Pancreas (tissue), 10 donors: Measurements from ENCODE around the gene DEPDC7. TPM values are rescaled to one million over a fixed set of nuclear protein-coding genes. Genes with fewer than 3 reads are reported as not detected.
"Not testable (repeated sequence)": the region's sequence is repeated elsewhere in the genome, so short reads cannot be mapped to it uniquely, and the experiment has no call there.

Experiments used
- ATAC-seq, 4 donors: fragments of 200-7000 bp; cut with Tn5 transposase; one replicate each; pipeline versions ENCODE4 v1.8.0 to v1.9.1; 2020; ENCODE audit warnings: mild to moderate bottlenecking in 4 of 4, moderate library complexity in 4 of 4
- DNase-seq, 6 donors: peaks; one replicate each; pipeline ENCODE4 v3.0.0-alpha.2; 2020
- FAIRE-seq: peaks from 2 replicates; lab custom pipeline; 2012; peaks lifted over from hg19 to GRCh38; lab: Jason Lieb, UNC
- H3K27ac ChIP-seq, 4 donors: fragments of 200-600 bp; sonication (generic); 1 replicate in 3 of 4; 2 replicates in 1 of 4; pipeline versions ENCODE4 v1.5.0 to v1.8.0; 2020
- H3K27me3 ChIP-seq, 4 donors: fragments of 200-600 bp; one replicate each; pipeline ENCODE4 v1.8.0; 2021
- H3K36me3 ChIP-seq, 3 donors: fragments of 200-600 bp; sonication (generic) in 1 of 3; one replicate each; pipeline versions ENCODE4 v1.5.0 to v1.8.0; 2020 to 2021
- H3K4me1 ChIP-seq, 3 donors: fragments of 200-600 bp; one replicate each; pipeline ENCODE4 v1.8.0; 2021
- H3K4me3 ChIP-seq, 4 donors: fragments of 200-600 bp; sonication (generic) in 2 of 4; one replicate each; pipeline versions ENCODE4 v1.5.0 to v1.8.0; 2020 to 2021
- H3K9me3 ChIP-seq, 4 donors: fragments of 200-600 bp; one replicate each; pipeline ENCODE4 v1.8.0; 2021
- WGBS, 2 donors: extraction: QIAGEN DNeasy Blood & Tissue Kit; methylation state at CpG; one replicate each; pipeline ENCODE4 v1.1.7; 2013; 5-methylcytosine and 5-hydroxymethylcytosine counted together
- intact Hi-C, 3 donors: fragments of 100-400 bp; cut with DNase I; formaldehyde crosslinking; loops; one replicate each; pipeline versions ENCODE4 v1.11.1 to v1.14.2; 2022
- polyA plus RNA-seq, 2 donors: library from polyadenylated mRNA; stranded (reverse); fragments of 200-250 nt; gene quantifications; one replicate each; pipeline ENCODE4 v1.2.3, GENCODE V29; 2013
- total RNA-seq, 6 donors: library from RNA; stranded (reverse); fragmentation: NEBNext Ultra II Directional in 4 of 6; extraction: Animal tissue kit (Norgen Biotek cat#: 25700) in 4 of 6; gene quantifications; one replicate each; pipeline versions ENCODE4 v1.2.1 to v1.2.4, GENCODE V29; 2021 to 2023
- TF ChIP-seq, protein P1 (sequence below), 4 donors: fragments of 200-600 bp; sonication (generic) in 3 of 4; IDR thresholded peaks; one replicate each; pipeline versions ENCODE4 v1.5.0 to v1.8.0; 2021; ENCODE audit warnings: antibody characterized with exemption in 4 of 4
- donor health status: healthy with polysubstance abuse.
- donor health status: DM: no; HTN: no; CAD: no; lungs with moderate emphysema.
- donor health status: DM: no; HTN: no; CAD: no.
- donor health status: control.
- donor health status: control.
- donor health status: Bipolar disorder and iron deficiency.
- donor health status: DM: yes; HTN: yes; CAD: no.
- donor health status: DM: no; HTN: no; CAD: no.
- donor health status: DM: no; HTN: no; CAD: no.
- donor health status: DM: yes; HTN: yes; CAD: no.

Gene DEPDC7
- total RNA-seq (1 to 10 TPM; 1.5 to 2.9 (median 2.6) TPM), polyA plus RNA-seq (1 to 10 TPM; 2.6 to 3.3 TPM)

DNA sequence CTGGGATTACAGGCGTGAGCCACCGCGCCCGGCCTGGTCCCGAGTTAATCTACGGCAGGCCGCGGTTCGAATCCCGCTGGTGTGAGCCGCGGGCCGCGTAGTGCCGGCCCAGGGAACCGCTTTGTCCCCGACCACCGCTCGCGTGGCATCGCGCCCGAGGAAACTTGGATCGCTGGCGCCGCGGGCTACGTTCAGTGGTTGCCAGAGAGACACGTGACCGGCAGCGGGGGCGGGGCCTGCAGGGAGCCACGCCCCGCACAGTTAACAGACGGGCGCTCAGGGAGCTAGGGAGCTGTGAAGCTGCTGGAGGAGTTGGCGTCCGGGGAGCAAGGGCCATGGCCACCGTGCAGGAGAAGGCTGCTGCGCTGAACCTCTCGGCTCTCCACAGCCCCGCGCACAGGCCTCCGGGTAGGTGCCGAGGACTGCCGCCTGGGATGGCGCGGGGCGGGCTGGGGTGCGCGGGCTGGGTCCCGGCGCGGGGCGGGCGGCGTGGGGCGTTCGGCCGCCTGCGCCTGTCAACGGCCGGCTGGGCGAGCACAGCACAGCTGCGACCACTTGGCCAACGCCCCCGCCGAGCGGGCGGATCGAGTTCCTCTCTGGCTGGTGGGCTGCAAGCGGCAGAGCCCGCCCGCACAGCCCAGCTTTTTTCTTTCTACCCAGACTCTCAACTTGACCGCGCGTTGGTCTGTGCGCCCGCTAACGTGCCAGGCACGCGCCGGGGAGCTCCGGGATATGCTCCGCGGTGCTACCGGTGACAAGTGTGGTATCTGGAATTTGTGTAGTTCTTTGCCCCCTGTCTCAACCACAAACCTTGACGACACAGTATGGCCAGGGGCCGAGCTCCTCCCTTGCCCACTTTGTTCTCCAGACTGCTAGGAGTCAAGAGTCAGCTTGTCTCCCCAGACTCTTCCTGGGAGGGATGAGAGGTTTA, at the start of gene DEPDC7:
DEPDC7 (plus strand) TSS at position 258 of the 931 bp plus-strand sequence; CDS start at position 336, 78 bp downstream.
- TF ChIP-seq, protein P1, sequence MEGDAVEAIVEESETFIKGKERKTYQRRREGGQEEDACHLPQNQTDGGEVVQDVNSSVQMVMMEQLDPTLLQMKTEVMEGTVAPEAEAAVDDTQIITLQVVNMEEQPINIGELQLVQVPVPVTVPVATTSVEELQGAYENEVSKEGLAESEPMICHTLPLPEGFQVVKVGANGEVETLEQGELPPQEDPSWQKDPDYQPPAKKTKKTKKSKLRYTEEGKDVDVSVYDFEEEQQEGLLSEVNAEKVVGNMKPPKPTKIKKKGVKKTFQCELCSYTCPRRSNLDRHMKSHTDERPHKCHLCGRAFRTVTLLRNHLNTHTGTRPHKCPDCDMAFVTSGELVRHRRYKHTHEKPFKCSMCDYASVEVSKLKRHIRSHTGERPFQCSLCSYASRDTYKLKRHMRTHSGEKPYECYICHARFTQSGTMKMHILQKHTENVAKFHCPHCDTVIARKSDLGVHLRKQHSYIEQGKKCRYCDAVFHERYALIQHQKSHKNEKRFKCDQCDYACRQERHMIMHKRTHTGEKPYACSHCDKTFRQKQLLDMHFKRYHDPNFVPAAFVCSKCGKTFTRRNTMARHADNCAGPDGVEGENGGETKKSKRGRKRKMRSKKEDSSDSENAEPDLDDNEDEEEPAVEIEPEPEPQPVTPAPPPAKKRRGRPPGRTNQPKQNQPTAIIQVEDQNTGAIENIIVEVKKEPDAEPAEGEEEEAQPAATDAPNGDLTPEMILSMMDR (IDR thresholded peaks at IDR 0.05) = no peak
- no peak for FAIRE-seq
- peak; percentile 87 to 97 (median 92) for DNase-seq

DNA sequence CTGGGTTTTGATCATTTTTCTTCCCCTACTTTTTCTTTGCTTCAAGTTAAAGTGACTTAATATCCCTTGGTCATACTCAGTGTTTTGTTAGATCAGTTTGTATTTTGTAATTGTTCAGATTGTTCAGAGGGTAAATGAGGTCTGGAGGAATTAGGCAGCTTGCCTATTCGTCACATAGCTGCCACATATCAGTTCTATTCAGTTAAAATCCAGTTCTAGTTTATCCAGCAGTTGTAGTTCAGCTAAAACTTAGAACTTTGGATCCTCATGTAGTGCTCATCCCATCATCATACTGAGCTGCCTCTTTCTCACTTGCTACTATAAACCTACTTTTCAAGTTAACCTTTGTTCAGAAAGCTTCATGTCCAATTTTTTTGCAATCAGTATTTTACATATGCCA, 47.1 kb upstream of the DEPDC7 start:
- TF ChIP-seq, protein P1 (IDR thresholded peaks at IDR 0.05) = no peak
- no peak for ATAC-seq
- H3K36me3 ChIP-seq = peaks cover 0 to 3% (median 0%) of the 10 kb centered on the region in 3 donors
- no peak for DNase-seq
- H3K27me3 ChIP-seq = no peaks in the 10 kb centered on the region
- WGBS, 2 donors = 64 to 68% methylated on average over 1 of the region's 1 CpG
- no peak overlapping the region for H3K4me3 ChIP-seq
- FAIRE-seq = no peak
- no peak overlapping the region for H3K27ac ChIP-seq
- intact Hi-C loops = no loop called here
- no peaks in the 10 kb centered on the region for H3K9me3 ChIP-seq
- H3K4me1 ChIP-seq = no peaks in the 10 kb centered on the region

More for the DNA sequence above, at the start of gene DEPDC7:
- H3K27ac ChIP-seq = peak within 1 kb of the TSS; percentile 25 to 52 (median 32)
- peak within 1 kb of the TSS; percentile 32 to 79 (median 65) for H3K4me3 ChIP-seq
- intact Hi-C loops = no loop called here
- peak; percentile 96 to 97 (median 96) for ATAC-seq
- no peaks in the 10 kb centered on the region for H3K36me3 ChIP-seq
- H3K4me1 ChIP-seq = peaks cover 0 to 9% (median 8%) of the 10 kb centered on the region in 3 donors
- 3% methylated on average over 71 to 89 of the region's 89 CpGs for WGBS, 2 donors
- H3K9me3 ChIP-seq = no peaks in the 10 kb centered on the region
- no peaks in the 10 kb centered on the region for H3K27me3 ChIP-seq

- DNase-seq, H3K4me3 ChIP-seq, H3K9me3 ChIP-seq, H3K27ac ChIP-seq, ATAC-seq, H3K27me3 ChIP-seq, intact Hi-C loops, FAIRE-seq, H3K4me1 ChIP-seq: not testable (repeated sequence)
- peaks cover 0 to 12% (median 0%) of the 10 kb centered on the region in 3 donors for H3K36me3 ChIP-seq
- 95 to 98% methylated on average over 3 of the region's 3 CpGs for WGBS, 2 donors
These were observed 43.4 kb upstream of the DEPDC7 start for GRCh38 chr11:32972233-32972632.

DNA sequence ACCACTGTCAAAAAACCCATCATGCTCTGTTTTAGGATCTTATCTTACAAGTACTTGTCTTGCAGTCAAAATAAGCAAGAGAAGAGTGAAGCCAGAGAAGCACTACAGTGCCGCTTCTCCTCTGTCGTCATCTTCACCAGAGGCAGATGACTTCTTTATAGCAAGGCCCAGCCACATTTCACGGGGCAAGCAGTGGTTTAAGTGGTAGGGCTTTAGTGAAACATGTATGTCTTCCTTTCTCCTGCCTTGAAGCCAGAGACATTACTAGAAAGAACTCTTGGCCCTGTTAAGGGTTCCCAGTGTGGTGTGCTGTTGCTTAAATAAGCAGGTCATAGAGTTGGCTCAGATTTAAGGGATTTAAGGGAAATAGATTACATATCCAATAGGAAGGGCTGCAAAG, 42.9 kb upstream of the DEPDC7 start:
- TF ChIP-seq, protein P1 (IDR thresholded peaks at IDR 0.05) = no peak
- no peak overlapping the region for H3K4me3 ChIP-seq
- no peak for ATAC-seq
- H3K27ac ChIP-seq = no peak overlapping the region
- no peaks in the 10 kb centered on the region for H3K4me1 ChIP-seq
- no peak for FAIRE-seq
- peaks cover 0 to 12% (median 0%) of the 10 kb centered on the region in 3 donors for H3K36me3 ChIP-seq
- H3K9me3 ChIP-seq = no peaks in the 10 kb centered on the region
- no peak for DNase-seq
- intact Hi-C loops = no loop called here
- 89 to 91% methylated on average over 3 of the region's 3 CpGs for WGBS, 2 donors
- no peaks in the 10 kb centered on the region for H3K27me3 ChIP-seq

DNA sequence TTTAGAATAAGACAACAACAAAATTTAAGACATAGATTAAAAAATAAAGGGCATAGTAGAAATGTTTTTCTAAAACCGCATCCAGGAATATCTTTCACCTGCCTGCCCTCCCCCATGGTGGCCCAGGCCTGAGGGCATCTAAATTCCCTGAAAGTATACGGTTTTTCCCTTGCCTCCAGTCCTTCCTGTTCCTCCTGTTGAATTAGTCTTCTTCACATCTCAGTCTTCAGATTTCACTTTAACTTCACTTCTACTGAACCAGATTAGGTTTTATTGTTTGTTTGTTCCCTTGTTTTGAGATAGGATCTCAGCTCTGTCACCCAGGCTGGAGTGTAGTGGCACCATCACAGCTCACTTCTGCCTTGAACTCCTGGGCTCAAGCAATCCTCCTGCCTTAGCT, 33.1 kb upstream of the DEPDC7 start:
- no peak overlapping the region for H3K27ac ChIP-seq
- ATAC-seq (no peak), FAIRE-seq (no peak), DNase-seq (no peak)
- no peaks in the 10 kb centered on the region for H3K9me3 ChIP-seq
- WGBS, 2 donors = 88 to 97% methylated on average over 2 of the region's 2 CpGs
- no peaks in the 10 kb centered on the region for H3K36me3 ChIP-seq
- TF ChIP-seq, protein P1 (IDR thresholded peaks at IDR 0.05) = no peak
- no peak overlapping the region for H3K4me3 ChIP-seq
- intact Hi-C loops = no loop called here
- H3K27me3 ChIP-seq = no peaks in the 10 kb centered on the region
- no peaks in the 10 kb centered on the region for H3K4me1 ChIP-seq
